Hepatocyte (in vitro differentiated cells): ENCODE measurements around the gene MBP. TPM values are rescaled to one million over a fixed set of nuclear protein-coding genes. Genes with fewer than 3 reads are reported as not detected.

Source experiments
- DNase-seq: peaks from one replicate; pipeline ENCODE4 v3.0.0-alpha.2; 2016; ENCODE audit warnings: low spot score
- H2AFZ ChIP-seq: fragments of 200-600 bp; sonication (generic); 2 replicates; pipeline ENCODE4 v1.6.0; 2016; ENCODE audit warnings: antibody characterized with exemption, mild to moderate bottlenecking
- H3K27ac ChIP-seq: fragments of 200-600 bp; sonication (generic); 2 replicates; pipeline ENCODE4 v1.5.1; 2016; ENCODE audit warnings: mild to moderate bottlenecking
- H3K27me3 ChIP-seq: fragments of 200-600 bp; sonication (generic); 2 replicates; pipeline ENCODE4 v1.6.1; 2016
- H3K36me3 ChIP-seq: fragments of 200-600 bp; sonication (generic); replicated peaks from 2 replicates; pipeline ENCODE4 v1.5.1; 2016; ENCODE audit warnings: low read depth; ENCODE audit not compliant: insufficient read depth
- H3K4me1 ChIP-seq: fragments of 200-600 bp; sonication (generic); 2 replicates; pipeline ENCODE4 v1.5.1; 2016; ENCODE audit warnings: mild to moderate bottlenecking, moderate library complexity; ENCODE audit not compliant: insufficient read depth
- H3K4me2 ChIP-seq: fragments of 200-600 bp; sonication (generic); 2 replicates; pipeline ENCODE4 v1.6.0; 2016
- H3K4me3 ChIP-seq: fragments of 200-600 bp; sonication (generic); 2 replicates; pipeline ENCODE4 v1.5.1; 2016; ENCODE audit warnings: mild to moderate bottlenecking
- H3K79me2 ChIP-seq: fragments of 200-600 bp; sonication (generic); 2 replicates; pipeline ENCODE4 v1.6.0; 2017; ENCODE audit warnings: mild to moderate bottlenecking
- H3K9me2 ChIP-seq: fragments of 200-600 bp; sonication (generic); replicated peaks from 2 replicates; pipeline ENCODE4 v1.6.0; 2017; ENCODE audit warnings: mild to moderate bottlenecking; ENCODE audit not compliant: insufficient read depth
- H3K9me3 ChIP-seq: fragments of 200-600 bp; sonication (generic); 2 replicates; pipeline ENCODE4 v1.5.1; 2016; ENCODE audit warnings: low read depth, mild to moderate bottlenecking
- H4K20me1 ChIP-seq: fragments of 200-600 bp; sonication (generic); 2 replicates; pipeline ENCODE4 v1.6.0; 2016; ENCODE audit warnings: mild to moderate bottlenecking; ENCODE audit not compliant: insufficient read depth, poor library complexity, severe bottlenecking
- CTCF ChIP-seq: fragments of 200-600 bp; sonication (generic); IDR thresholded peaks from 2 replicates; pipeline ENCODE4 v1.5.1; 2016; ENCODE audit warnings: antibody characterized with exemption, mild to moderate bottlenecking; ENCODE audit not compliant: poor library complexity
- EZH2 ChIP-seq: fragments of 200-600 bp; sonication (generic); IDR thresholded peaks from 2 replicates; pipeline ENCODE4 v1.6.1; 2016; ENCODE audit warnings: antibody characterized with exemption, mild to moderate bottlenecking, borderline replicate concordance
- EZH2phosphoT487 ChIP-seq: fragments of 200-600 bp; sonication (generic); IDR thresholded peaks from one replicate; pipeline ENCODE4 v1.6.1; 2018; ENCODE audit warnings: antibody characterized with exemption, mild to moderate bottlenecking, low read depth, moderate library complexity; ENCODE audit not compliant: unreplicated experiment, severe bottlenecking
- WGBS: methylation state at CpG from one replicate; pipeline ENCODE4 v1.1.6; 2016; ENCODE audit warnings: low lambda C conversion rate; ENCODE audit errors: missing lambda C conversion rate; 5-methylcytosine and 5-hydroxymethylcytosine counted together
- polyA plus RNA-seq: library from polyadenylated mRNA; unstranded; fragments of >200 nt; fragmentation: Nextera tagmentation; extraction: Ambion mirVana; gene quantifications from 2 replicates; pipeline ENCODE4 v1.2.1, GENCODE V29; 2016
- total RNA-seq: library from RNA; depleted of rRNA; stranded (reverse); fragments of >200 nt; gene quantifications from 2 replicates; pipeline ENCODE4 v1.2.3, GENCODE V29; 2014

Gene MBP
- total and polyA plus RNA-seq, 2 experiments from 2014 or later: 21.6 to 22.1 TPM

- Histone ChIP-seq H2AFZ (no peak overlapping the region), H3K27me3 (no peaks in the 10 kb centered on the region), H3K9me2 (no peaks in the 10 kb centered on the region), H3K27ac (no peak overlapping the region), H3K4me2 (no peak overlapping the region), H3K4me1 (no peaks in the 10 kb centered on the region), H4K20me1 (no peaks in the 10 kb centered on the region), H3K36me3 (no peaks in the 10 kb centered on the region), H3K79me2 (no peaks in the 10 kb centered on the region), H3K4me3 (no peak overlapping the region), H3K9me3 (no peaks in the 10 kb centered on the region)
- TF ChIP-seq CTCF (no peak), EZH2phosphoT487 (no peak)
- 95% methylated on average over 38 of the region's 40 CpGs for WGBS
- no peak for DNase-seq
These were observed 148.1 kb downstream of the MBP start for GRCh38 chr18:76984193-76985155.

- no peak overlapping the region for H2AFZ ChIP-seq
- WGBS: 70% methylated on average over 10 of the region's 10 CpGs
- DNase-seq: no peak
- H3K79me2 ChIP-seq: no peaks in the 10 kb centered on the region
- H3K36me3 ChIP-seq: no peaks in the 10 kb centered on the region
- TF ChIP-seq EZH2 (no peak), EZH2phosphoT487 (no peak), CTCF (no peak)
- no peak overlapping the region for H3K27ac ChIP-seq
- H3K9me2 ChIP-seq: no peaks in the 10 kb centered on the region
- no peak overlapping the region for H3K4me3 ChIP-seq
- no peaks in the 10 kb centered on the region for H3K4me1 ChIP-seq
- no peaks in the 10 kb centered on the region for H3K9me3 ChIP-seq
- H3K4me2 ChIP-seq: no peak overlapping the region
- no peaks in the 10 kb centered on the region for H3K27me3 ChIP-seq
- no peaks in the 10 kb centered on the region for H4K20me1 ChIP-seq
These were observed 149.0 kb downstream of the MBP start for GRCh38 chr18:76983613-76984051.

- H3K4me3 ChIP-seq: no peak overlapping the region
- peak; percentile 92 for DNase-seq
- H3K27me3 ChIP-seq: no peaks in the 10 kb centered on the region
- H3K36me3 ChIP-seq: no peaks in the 10 kb centered on the region
- no peak overlapping the region for H2AFZ ChIP-seq
- no peaks in the 10 kb centered on the region for H3K79me2 ChIP-seq
- WGBS: 11% methylated on average over 15 of the region's 15 CpGs
- H3K4me2 ChIP-seq: peak overlapping the region; percentile 69
- TF ChIP-seq EZH2phosphoT487: no peak
- TF ChIP-seq CTCF: peak; percentile 92
- TF ChIP-seq EZH2: no peak
- H3K4me1 ChIP-seq: no peaks in the 10 kb centered on the region
- no peaks in the 10 kb centered on the region for H4K20me1 ChIP-seq
- H3K9me2 ChIP-seq: no peaks in the 10 kb centered on the region
- no peak overlapping the region for H3K27ac ChIP-seq
- no peaks in the 10 kb centered on the region for H3K9me3 ChIP-seq
These were observed 149.6 kb downstream of the MBP start for GRCh38 chr18:76982841-76983583.
